HG02973 (cell line): ENCODE results near the gene ZC3H18.

Experiments
- ATAC-seq: cut with Tn5 transposase; IDR thresholded peaks from one replicate; pipeline ENCODE4 v1.9.1; 2021; ENCODE audit warnings: moderate library complexity; ENCODE audit not compliant: unreplicated experiment

ZC3H18 gene

DNA sequence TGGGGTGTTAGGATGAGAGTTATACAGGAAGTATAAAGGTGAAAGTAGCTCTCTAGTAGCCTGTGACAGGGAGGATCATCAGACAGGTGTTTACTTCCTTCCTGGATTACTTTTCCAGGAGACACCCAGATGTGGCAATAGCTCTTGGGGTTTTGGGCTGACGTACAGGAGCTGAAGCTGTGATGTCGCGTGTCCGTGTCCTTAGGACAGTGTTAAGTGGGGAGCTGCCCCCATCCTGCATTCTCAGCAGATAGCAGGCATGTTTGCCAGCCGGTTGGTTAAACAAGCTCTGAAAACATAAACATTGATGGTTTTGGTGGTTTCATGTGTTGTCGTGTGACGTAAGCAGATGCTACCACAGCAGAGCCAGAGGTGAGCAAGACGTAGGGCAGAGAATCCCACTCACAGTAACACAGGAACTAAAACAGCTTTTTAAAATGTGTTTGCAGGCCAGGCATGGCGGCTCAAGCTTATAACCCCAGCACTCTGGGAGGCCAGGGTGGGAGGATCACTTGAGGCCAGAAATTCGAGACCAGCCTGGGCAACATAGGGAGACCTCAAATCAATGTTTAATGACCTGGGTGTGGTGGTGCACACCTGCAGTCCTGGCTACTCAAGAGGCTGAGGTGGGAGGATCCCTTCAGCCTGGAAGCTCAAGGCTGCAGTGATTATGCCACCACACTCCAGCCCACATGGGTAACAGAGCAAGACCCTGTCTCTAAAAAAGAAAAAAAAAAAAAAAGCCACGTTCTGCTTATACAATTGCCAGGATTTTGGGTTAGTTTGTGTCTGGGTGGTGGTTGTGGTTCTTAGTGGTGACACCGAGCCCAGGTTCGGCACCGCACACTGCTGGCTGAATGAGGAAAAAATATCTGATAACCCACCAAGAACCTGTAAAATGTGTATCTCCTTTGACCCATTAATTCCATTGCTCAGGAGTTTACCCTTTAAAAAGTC lies 49.9 kb downstream of the ZC3H18 start:
- no peak for ATAC-seq

- no peak for ATAC-seq
Measured at GRCh38 chr16:88622125-88622524, 51.9 kb downstream of the ZC3H18 start.

- ATAC-seq = no peak
Measured at GRCh38 chr16:88622866-88623265, 52.7 kb downstream of the ZC3H18 start.

GRCh38 chr16:88623858-88624257 lies 53.7 kb downstream of the ZC3H18 start:
- ATAC-seq = no peak

DNA sequence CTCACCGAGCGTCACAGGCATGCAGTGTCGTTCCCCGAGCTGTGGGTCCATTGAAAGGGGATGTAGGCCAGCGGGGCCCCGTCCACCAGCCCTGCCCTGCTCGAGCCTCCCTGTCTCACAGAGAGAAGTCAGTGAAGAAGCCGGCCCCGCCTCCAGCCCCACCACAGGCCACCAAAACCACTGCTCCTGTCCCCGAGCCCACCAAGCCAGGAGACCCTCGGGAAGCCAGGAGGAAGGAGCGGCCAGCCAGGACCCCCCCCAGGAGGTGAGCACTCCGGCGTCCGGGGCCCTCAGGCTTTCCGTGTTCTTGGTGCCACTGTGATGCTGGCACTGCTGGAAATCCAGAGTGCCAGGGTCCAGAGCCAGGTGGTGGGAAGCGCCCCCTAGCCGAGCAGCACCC lies 54.3 kb downstream of the ZC3H18 start:
- ATAC-seq = no peak

DNA sequence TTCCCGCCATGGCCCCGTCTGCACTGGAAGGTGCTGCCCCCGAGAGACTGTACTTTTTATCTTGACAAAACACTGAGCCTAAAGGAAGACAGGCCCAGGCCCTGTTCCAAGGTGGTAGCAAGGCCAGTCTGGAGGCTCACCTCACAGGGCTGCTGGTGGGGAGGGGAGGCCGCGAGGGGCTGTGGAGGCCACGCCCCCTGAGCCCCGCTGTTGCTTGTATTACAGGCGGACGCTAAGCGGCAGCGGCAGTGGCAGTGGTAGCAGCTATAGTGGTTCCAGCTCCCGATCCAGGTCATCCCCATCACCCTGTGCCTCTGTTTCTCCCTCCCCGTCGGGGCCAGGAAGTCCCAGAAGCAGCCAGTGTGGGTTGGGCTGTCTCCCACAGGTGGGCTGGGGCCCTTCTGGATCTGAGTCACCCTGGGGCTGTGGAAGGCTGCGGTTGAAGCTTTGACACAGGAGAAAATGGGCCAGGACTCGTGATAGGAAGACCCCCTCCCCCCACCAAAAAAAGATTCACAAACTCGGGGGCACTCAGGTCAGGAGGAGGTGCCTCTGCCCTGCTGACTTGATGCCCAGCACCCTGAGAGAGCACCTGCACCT lies 54.9 kb downstream of the ZC3H18 start:
- no peak for ATAC-seq

DNA sequence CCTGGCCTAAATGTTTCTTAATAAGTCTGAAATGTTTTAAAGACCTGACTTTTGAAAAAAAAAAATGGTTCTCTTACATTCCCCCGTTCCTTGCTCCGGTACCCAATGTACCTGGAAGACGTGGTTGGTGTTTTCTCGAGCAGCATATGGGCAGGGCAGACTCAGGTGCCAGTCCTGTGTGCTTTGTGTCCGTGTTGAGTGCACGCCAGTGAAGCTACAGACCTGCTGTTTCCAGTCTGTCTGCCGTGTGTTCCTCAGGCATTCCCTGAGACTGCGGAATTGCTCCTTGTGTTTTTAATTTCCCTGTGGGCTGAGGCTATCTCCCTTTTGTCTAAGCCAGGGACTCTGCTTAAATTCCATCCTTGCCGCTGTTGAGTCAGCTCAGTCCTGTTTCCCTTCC lies 56.4 kb downstream of the ZC3H18 start:
- no peak for ATAC-seq

- no peak for ATAC-seq
Measured at GRCh38 chr16:88627531-88628411, 57.6 kb downstream of the ZC3H18 start.

DNA sequence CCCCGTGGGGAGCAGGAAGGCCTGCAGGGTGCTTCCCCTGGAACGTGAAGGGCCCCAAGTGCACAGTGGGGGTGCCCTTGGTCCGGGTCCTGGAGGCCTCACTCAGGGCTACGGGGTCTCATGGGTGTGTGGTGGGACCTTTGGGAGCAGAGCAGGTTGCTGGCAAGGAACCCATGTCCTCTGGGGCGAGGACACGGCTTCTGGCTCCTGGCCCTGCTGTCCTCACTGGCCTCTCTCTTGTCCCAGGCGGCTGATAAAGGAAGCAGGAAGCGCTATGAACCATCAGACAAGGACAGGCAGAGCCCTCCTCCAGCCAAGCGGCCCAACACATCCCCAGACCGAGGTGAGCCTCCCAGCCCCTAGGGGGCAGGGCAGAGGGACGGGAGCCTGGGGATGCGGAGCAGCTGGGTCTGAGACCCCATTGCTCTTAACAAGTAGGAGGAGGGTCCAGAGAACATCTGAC lies 58.3 kb downstream of the ZC3H18 start:
- no peak for ATAC-seq

- ATAC-seq = no peak
Measured at GRCh38 chr16:88629835-88630234, 59.6 kb downstream of the ZC3H18 start.

- ATAC-seq = no peak
Measured at GRCh38 chr16:88630433-88630832, 60.2 kb downstream of the ZC3H18 start.

DNA sequence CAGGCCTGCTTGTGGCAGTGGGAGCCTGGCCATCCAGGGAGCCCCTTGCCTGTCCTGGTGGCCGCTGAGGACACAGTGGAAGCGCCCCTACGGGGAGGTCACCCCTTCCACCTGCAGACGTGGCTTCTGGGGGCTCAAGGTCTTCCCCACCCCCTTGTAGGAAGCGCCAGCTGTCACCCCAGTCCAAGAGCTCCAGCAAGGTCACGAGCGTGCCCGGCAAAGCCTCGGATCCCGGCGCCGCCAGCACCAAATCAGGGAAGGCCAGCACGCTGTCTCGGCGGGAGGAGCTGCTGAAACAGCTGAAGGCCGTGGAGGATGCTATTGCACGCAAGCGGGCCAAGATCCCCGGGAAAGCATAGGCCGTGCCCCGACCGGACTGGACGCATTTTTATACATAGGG lies 60.7 kb downstream of the ZC3H18 start:
- ATAC-seq = no peak

DNA sequence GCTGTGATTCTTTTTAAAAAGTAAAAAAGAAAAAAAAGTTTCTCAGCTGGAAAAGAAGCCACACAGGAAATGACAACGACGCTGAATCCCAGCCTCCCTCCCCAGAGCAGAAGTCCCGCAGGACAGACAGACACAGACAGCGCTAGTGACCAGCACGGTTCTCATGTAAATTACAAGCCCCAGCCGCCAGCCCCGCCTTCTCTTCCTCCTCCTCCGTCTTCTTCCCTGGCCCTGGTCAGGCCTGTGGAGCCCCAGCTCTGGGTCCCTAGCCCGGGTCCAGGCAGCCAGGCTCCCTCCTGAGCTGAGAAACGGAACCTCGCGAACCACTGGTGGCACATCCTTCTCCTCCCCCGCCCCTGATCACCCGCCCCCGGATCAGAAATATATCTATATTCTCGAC lies 61.2 kb downstream of the ZC3H18 start:
- ATAC-seq = no peak

GRCh38 chr16:88631920-88632586 lies 61.9 kb downstream of the ZC3H18 start:
- no peak for ATAC-seq

DNA sequence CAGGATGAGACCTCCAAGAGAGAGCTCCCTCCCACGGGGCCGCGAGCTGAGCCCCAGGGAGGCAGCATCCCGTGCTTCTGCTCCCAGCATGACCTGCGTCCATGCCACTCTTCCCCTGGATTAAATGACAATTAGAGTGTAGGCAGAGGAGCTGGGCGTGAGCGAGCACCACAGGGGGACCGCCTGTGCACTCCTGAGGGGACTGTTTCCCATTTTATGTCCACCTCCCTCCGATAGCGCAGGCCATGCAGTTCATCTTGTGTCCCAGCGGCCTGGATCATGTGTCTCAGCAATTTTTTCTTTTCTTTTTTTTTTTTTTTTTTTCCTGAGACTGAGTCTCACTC lies 62.4 kb downstream of the ZC3H18 start:
- ATAC-seq = no peak

GRCh38 chr16:88633684-88634140 lies 63.5 kb downstream of the ZC3H18 start:
- ATAC-seq = peak; percentile 27

- ATAC-seq = peak; percentile 40
Measured at GRCh38 chr16:88634141-88634993, 64.2 kb downstream of the ZC3H18 start.

- ATAC-seq = no peak
Measured at GRCh38 chr16:88634994-88635670, 64.9 kb downstream of the ZC3H18 start.

GRCh38 chr16:88635671-88636319 lies 65.6 kb downstream of the ZC3H18 start:
- ATAC-seq = no peak
